Right renal cortex interstitium (tissue), 3 donors: ENCODE data around the gene HPCAL1. TPM values are rescaled to one million over a fixed set of nuclear protein-coding genes. Genes with fewer than 3 reads are reported as not detected.

Experiments used
- DNase-seq, 3 donors: peaks; one replicate each; pipeline ENCODE4 v3.0.0-alpha.2; 2013; ENCODE audit warnings: low read depth in 3 of 3, low spot score in 2 of 3
- polyA plus RNA-seq, 3 donors: library from polyadenylated mRNA; unstranded; fragments of 120-200 nt; gene quantifications; one replicate each; pipeline ENCODE4 v1.2.1, GENCODE V29; 2013; ENCODE audit not compliant: insufficient read length in 3 of 3

Gene HPCAL1
- polyA plus RNA-seq, 3 donors: 21.5 to 29.6 (median 22.8) TPM

GRCh38 chr2:10332402-10333246 lies 29.9 kb downstream of the HPCAL1 start:
- no peak for DNase-seq

- DNase-seq: no peak
These were observed 30.5 kb downstream of the HPCAL1 start for GRCh38 chr2:10333247-10333613.

- DNase-seq: no peak
These were observed 31.3 kb downstream of the HPCAL1 start for GRCh38 chr2:10333966-10334365.

- no peak for DNase-seq
These were observed 32.5 kb downstream of the HPCAL1 start for GRCh38 chr2:10335046-10335840.

GRCh38 chr2:10336283-10336682 lies 33.6 kb downstream of the HPCAL1 start:
- DNase-seq: no peak

- no peak for DNase-seq
These were observed 35.0 kb downstream of the HPCAL1 start for GRCh38 chr2:10337449-10338269.

GRCh38 chr2:10338270-10339188 lies 35.8 kb downstream of the HPCAL1 start:
- no peak for DNase-seq

- no peak for DNase-seq
These were observed 37.2 kb downstream of the HPCAL1 start for GRCh38 chr2:10339647-10340592.

GRCh38 chr2:10340593-10340975 lies 37.9 kb downstream of the HPCAL1 start:
- DNase-seq: no peak

- DNase-seq: no peak
These were observed 38.5 kb downstream of the HPCAL1 start for GRCh38 chr2:10341193-10341592.

- DNase-seq: no peak
These were observed 39.7 kb downstream of the HPCAL1 start for GRCh38 chr2:10342245-10342951.

GRCh38 chr2:10343191-10343590 lies 40.5 kb downstream of the HPCAL1 start:
- DNase-seq: no peak

GRCh38 chr2:10343658-10344057 lies 41.0 kb downstream of the HPCAL1 start:
- DNase-seq: no peak

- no peak for DNase-seq
These were observed 41.7 kb downstream of the HPCAL1 start for GRCh38 chr2:10344105-10345066.

- no peak for DNase-seq
These were observed 42.4 kb downstream of the HPCAL1 start for GRCh38 chr2:10345126-10345525.

- DNase-seq: no peak
These were observed 43.1 kb downstream of the HPCAL1 start for GRCh38 chr2:10345813-10346212.

GRCh38 chr2:10346929-10347561 lies 44.3 kb downstream of the HPCAL1 start:
- no peak for DNase-seq
